Upper lobe of left lung (tissue), 6 donors: Measurements from ENCODE around the gene SLC25A18. TPM values are rescaled to one million over a fixed set of nuclear protein-coding genes. Genes with fewer than 3 reads are reported as not detected.

ENCODE experiments used
- ATAC-seq, 2 donors: fragments of 200-7000 bp; cut with Tn5 transposase; one replicate each; pipeline ENCODE4 v1.9.1; 2022; ENCODE audit warnings: mild to moderate bottlenecking in 2 of 2, moderate library complexity in 2 of 2; ENCODE audit not compliant: low FRiP score in 2 of 2
- DNase-seq, 2 donors: peaks; one replicate each; pipeline ENCODE4 v3.0.0-alpha.2; 2019 to 2020
- H3K27ac ChIP-seq, 4 donors: fragments of 200-600 bp; sonication (generic); one replicate each; pipeline ENCODE4 v1.5.1; 2016 to 2019
- H3K27me3 ChIP-seq, 4 donors: fragments of 200-600 bp; sonication (generic); one replicate each; pipeline ENCODE4 v1.5.1; 2017 to 2019
- H3K36me3 ChIP-seq, 4 donors: fragments of 200-600 bp; sonication (generic); one replicate each; pipeline ENCODE4 v1.5.1; 2016 to 2019
- H3K4me1 ChIP-seq, 4 donors: fragments of 200-600 bp; sonication (generic); one replicate each; pipeline ENCODE4 v1.5.1; 2018 to 2019
- H3K4me3 ChIP-seq, 4 donors: fragments of 200-600 bp; sonication (generic); one replicate each; pipeline ENCODE4 v1.5.1; 2017 to 2019; ENCODE audit warnings: mild to moderate bottlenecking in 2 of 4, moderate library complexity in 1 of 4
- H3K9me3 ChIP-seq, 4 donors: fragments of 200-600 bp; sonication (generic); one replicate each; pipeline ENCODE4 v1.5.1; 2018 to 2019
- EP300 ChIP-seq, 4 donors: sonication (generic); formaldehyde crosslinking; IDR thresholded peaks; one replicate each; pipeline ENCODE4 v1.5.1; 2017; ENCODE audit warnings: antibody characterized with exemption in 4 of 4, control low read depth in 2 of 4
- POLR2A ChIP-seq, 4 donors: fragments of 450-650 bp; IDR thresholded peaks; one replicate each; pipeline ENCODE4 v1.5.1; 2016 to 2017; ENCODE audit warnings: antibody characterized with exemption in 4 of 4, mild to moderate bottlenecking in 2 of 4
- POLR2AphosphoS5 ChIP-seq, 2 donors: sonication (generic); formaldehyde crosslinking; IDR thresholded peaks; one replicate each; pipeline ENCODE4 v1.5.1; 2017; ENCODE audit warnings: antibody characterized with exemption in 2 of 2
- WGBS, 2 donors: methylation state at CpG; one replicate each; pipeline ENCODE4 v1.1.5; 2017 to 2018; 5-methylcytosine and 5-hydroxymethylcytosine counted together
- total RNA-seq, 6 donors: library from RNA; depleted of rRNA in 4 of 6; stranded (reverse); fragments of >200 nt in 4 of 6; gene quantifications; one replicate each; pipeline versions ENCODE4 v1.1.0 to v1.2.1, GENCODE V29; 2016 to 2021
- TF ChIP-seq, protein P1 (sequence below), 6 experiments: fragments of 450-650 bp in 4 of 6; fragments of 200-600 bp in 2 of 6; sonication (generic) in 2 of 6; IDR thresholded peaks; one replicate each; pipeline ENCODE4 v1.5.1; 2016 to 2019; ENCODE audit warnings: antibody characterized with exemption in 6 of 6
- donor health status: DM: no; HTN: no; CAD: no; lungs with moderate emphysema.
- donor health status: DM: no; HTN: yes; CAD: no; lungs with severe emphysema.

SLC25A18 gene
- total RNA-seq, 6 donors from 2014 or later = 0.69 to 3.1 (median 1.1) TPM

DNA sequence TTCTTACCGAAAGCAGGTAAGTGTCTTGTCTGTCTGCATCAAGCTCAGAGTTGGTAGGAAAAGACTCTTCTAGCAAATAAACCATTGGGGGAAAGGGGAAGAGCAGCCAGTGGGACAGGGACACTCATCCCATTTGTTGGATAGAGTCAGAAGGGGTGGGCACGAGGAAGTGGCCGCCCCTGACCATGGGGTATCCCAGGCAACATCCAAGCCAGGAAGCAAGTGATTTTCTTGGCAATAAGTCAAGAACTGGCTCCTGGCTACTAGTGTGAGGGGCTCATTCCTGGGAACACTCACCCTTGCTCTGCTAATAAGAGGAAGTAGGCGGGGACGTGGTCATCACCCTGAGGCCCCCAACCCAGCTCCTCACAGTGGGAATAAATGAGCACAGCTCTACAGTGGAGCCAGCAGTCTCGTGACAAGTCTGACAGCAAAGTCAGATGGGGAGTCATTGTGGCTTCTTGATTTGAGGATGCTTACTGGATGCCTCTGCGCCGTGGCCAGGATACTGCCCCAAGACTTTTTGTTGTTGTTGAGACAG is 6.7 kb downstream of the SLC25A18 start:
- ATAC-seq (peak; percentile 44 to 56), DNase-seq (no peak)
- peak overlapping the region in 2 of 4 donors; percentile 4 to 22 for H3K4me3 ChIP-seq
- H3K27me3 ChIP-seq = no peaks in the 10 kb centered on the region
- TF ChIP-seq, protein P1, sequence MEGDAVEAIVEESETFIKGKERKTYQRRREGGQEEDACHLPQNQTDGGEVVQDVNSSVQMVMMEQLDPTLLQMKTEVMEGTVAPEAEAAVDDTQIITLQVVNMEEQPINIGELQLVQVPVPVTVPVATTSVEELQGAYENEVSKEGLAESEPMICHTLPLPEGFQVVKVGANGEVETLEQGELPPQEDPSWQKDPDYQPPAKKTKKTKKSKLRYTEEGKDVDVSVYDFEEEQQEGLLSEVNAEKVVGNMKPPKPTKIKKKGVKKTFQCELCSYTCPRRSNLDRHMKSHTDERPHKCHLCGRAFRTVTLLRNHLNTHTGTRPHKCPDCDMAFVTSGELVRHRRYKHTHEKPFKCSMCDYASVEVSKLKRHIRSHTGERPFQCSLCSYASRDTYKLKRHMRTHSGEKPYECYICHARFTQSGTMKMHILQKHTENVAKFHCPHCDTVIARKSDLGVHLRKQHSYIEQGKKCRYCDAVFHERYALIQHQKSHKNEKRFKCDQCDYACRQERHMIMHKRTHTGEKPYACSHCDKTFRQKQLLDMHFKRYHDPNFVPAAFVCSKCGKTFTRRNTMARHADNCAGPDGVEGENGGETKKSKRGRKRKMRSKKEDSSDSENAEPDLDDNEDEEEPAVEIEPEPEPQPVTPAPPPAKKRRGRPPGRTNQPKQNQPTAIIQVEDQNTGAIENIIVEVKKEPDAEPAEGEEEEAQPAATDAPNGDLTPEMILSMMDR (IDR thresholded peaks at IDR 0.05) = no peak
- TF ChIP-seq EP300 (IDR thresholded peaks at IDR 0.05) (peak in 1 of 4 donors; percentile 17), POLR2AphosphoS5 (IDR thresholded peaks at IDR 0.05) (peak in 1 of 2 donors; percentile 35), POLR2A (IDR thresholded peaks at IDR 0.05) (no peak)
- 38 to 49% methylated on average over 6 to 8 of the region's 8 CpGs for WGBS, 2 donors
- no peaks in the 10 kb centered on the region for H3K36me3 ChIP-seq
- peak overlapping the region; percentile 75 to 95 (median 87) for H3K27ac ChIP-seq
- no peaks in the 10 kb centered on the region for H3K9me3 ChIP-seq
- H3K4me1 ChIP-seq = peaks cover 29 to 34% (median 30%) of the 10 kb centered on the region in 4 donors

DNA sequence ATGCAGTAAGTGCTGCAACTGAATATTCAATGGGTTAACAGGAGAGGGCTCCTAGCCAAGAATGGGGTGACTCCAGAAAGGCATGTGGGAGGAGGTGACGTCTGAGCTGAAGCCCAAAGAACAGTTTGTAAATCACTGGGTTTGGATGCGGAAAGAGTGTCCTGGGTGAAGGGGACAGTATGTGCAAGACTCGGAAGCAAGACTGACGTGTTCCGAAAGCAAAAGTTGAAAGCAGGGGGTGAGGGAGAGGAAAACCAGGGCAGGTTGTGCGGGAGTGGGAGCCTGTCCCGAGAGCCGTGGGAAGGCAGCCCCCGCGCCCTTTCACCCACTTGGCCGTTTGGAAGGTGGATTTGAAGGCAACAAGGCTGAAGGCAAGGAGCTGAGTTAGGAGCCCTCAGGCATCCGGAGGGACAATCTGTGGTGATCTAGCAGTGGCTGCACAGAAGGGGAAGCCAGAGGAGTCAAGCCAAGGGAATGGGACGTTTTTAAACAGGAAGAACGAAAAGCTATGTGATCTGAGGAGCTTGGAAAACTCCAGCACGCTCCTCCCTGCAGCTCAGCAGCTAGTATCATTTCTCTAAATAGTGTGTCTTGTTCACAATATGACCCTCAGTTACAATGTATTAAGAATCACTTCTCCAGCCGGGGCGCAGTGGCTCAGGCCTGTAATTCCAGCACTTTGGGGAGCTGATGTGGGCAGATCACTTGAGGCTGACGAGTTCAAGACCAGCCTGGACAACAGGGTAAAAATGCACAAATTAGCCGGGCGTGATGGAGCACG is 7.7 kb downstream of the SLC25A18 start:
- H3K4me1 ChIP-seq = peaks cover 29 to 34% (median 30%) of the 10 kb centered on the region in 4 donors
- 44 to 48% methylated on average over 21 of the region's 21 CpGs for WGBS, 2 donors
- no peaks in the 10 kb centered on the region for H3K9me3 ChIP-seq
- no peaks in the 10 kb centered on the region for H3K36me3 ChIP-seq
- ATAC-seq = peak; percentile 84 to 90
- peak overlapping the region in 3 of 4 donors; percentile 8 to 33 (median 27) for H3K4me3 ChIP-seq
- DNase-seq = peak; percentile 62 to 83
- peak overlapping the region; percentile 75 to 95 (median 87) for H3K27ac ChIP-seq
- H3K27me3 ChIP-seq = no peaks in the 10 kb centered on the region
- TF ChIP-seq POLR2AphosphoS5 (IDR thresholded peaks at IDR 0.05) (peak; percentile 92 to 97), EP300 (IDR thresholded peaks at IDR 0.05) (peak; percentile 91 to 99 (median 98)), POLR2A (IDR thresholded peaks at IDR 0.05) (peak in 3 of 4 donors; percentile 28 to 53 (median 38))
- TF ChIP-seq, protein P1 (IDR thresholded peaks at IDR 0.05) = no peak

DNA sequence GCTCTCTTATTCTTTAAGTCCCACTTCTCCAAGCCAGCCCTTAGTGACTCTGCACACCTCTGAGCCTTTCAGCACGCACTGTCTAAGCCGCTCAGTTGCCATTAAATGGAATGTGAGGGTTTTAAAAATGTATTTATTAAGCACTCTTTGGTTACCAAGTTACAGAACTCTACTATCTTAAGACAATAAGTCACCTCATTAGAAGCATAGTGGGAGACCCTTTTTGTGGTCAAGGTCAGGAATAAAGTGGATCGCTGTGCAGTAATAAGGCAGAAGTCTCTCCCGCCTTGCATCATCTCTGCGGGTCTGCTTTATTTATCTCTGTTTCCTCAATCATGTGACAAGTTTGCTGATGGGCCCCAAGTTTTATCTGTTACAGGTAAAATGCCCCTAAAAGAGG is 11.9 kb downstream of the SLC25A18 start:
- TF ChIP-seq POLR2A (IDR thresholded peaks at IDR 0.05) (no peak), EP300 (IDR thresholded peaks at IDR 0.05) (no peak), POLR2AphosphoS5 (IDR thresholded peaks at IDR 0.05) (no peak)
- TF ChIP-seq, protein P1 (IDR thresholded peaks at IDR 0.05) = no peak
- ATAC-seq = no peak
- DNase-seq = no peak
- peaks cover 18 to 28% (median 24%) of the 10 kb centered on the region in 4 donors for H3K4me1 ChIP-seq
- no peaks in the 10 kb centered on the region for H3K36me3 ChIP-seq
- H3K27ac ChIP-seq = no peak overlapping the region
- H3K9me3 ChIP-seq = no peaks in the 10 kb centered on the region
- H3K27me3 ChIP-seq = no peaks in the 10 kb centered on the region
- no peak overlapping the region for H3K4me3 ChIP-seq
- 83 to 84% methylated on average over 5 of the region's 5 CpGs for WGBS, 2 donors

DNA sequence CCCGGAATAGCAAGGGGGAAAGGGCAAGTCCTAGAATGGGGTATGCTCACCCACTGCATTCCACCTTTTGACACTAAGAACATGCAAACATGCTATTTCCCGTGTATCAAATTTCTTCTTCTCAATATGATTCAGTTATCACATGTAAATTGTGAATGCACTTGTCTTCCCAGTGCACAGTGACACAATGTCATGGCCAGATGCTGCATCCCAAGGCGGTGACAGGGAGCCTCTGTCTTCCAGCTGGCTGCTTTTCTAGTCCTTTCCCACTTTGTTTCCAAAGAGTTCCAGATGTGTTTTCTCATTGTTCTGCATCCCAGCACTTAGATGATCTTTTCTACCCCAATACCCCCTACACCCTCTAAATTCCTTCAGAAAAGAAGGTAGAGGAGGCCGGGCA is 12.4 kb downstream of the SLC25A18 start:
- H3K27ac ChIP-seq = no peak overlapping the region
- no peak for TF ChIP-seq POLR2AphosphoS5 (IDR thresholded peaks at IDR 0.05)
- TF ChIP-seq POLR2A (IDR thresholded peaks at IDR 0.05) = no peak
- TF ChIP-seq, protein P1 (IDR thresholded peaks at IDR 0.05) = no peak
- TF ChIP-seq EP300 (IDR thresholded peaks at IDR 0.05) = no peak
- DNase-seq = no peak
- no peaks in the 10 kb centered on the region for H3K9me3 ChIP-seq
- ATAC-seq = no peak
- WGBS, 2 donors = 85 to 86% methylated on average over 4 of the region's 4 CpGs
- H3K27me3 ChIP-seq = no peaks in the 10 kb centered on the region
- H3K4me1 ChIP-seq = peaks cover 13 to 22% (median 19%) of the 10 kb centered on the region in 4 donors
- H3K36me3 ChIP-seq = no peaks in the 10 kb centered on the region
- H3K4me3 ChIP-seq = no peak overlapping the region
